Activated naive CD4-positive, alpha-beta T cell treated with anti-CD3 and anti-CD28 coated beads, Interleukin-2, amount 50 U/mL, for 16 hours (primary cell): ENCODE data around the gene GDF11.
"Not testable (repeated sequence)": the region's sequence is repeated elsewhere in the genome, so short reads cannot be mapped to it uniquely, and the experiment has no call there.

Source experiments
- DNase-seq: peaks from one replicate; pipeline ENCODE4 v3.0.0-alpha.2; 2020

Gene GDF11

GRCh38 chr12:55743406-55744339 lies 751 bp downstream of the GDF11 start:
- DNase-seq = peak; percentile 46

GRCh38 chr12:55744340-55745030 lies 1.6 kb downstream of the GDF11 start:
- DNase-seq = no peak

- DNase-seq = no peak
These were observed 2.6 kb downstream of the GDF11 start for GRCh38 chr12:55745361-55746173.

GRCh38 chr12:55746174-55746912 lies 3.4 kb downstream of the GDF11 start:
- DNase-seq = no peak

- no peak for DNase-seq
These were observed 4.0 kb downstream of the GDF11 start for GRCh38 chr12:55746913-55747231.

GRCh38 chr12:55748230-55748993 lies 5.5 kb downstream of the GDF11 start:
- no peak for DNase-seq

- DNase-seq = no peak
These were observed 12.3 kb downstream of the GDF11 start for GRCh38 chr12:55755246-55755645.

- DNase-seq = no peak
These were observed 14.8 kb downstream of the GDF11 start for GRCh38 chr12:55757701-55758100.

- not testable (repeated sequence) for DNase-seq
These were observed 15.7 kb downstream of the GDF11 start for GRCh38 chr12:55758575-55758974.

- peak; percentile 34 for DNase-seq
These were observed 17.7 kb downstream of the GDF11 start for GRCh38 chr12:55760663-55761062.

- no peak for DNase-seq
These were observed 19.7 kb downstream of the GDF11 start for GRCh38 chr12:55762646-55763045.

GRCh38 chr12:55765736-55766290 lies 22.9 kb downstream of the GDF11 start:
- no peak for DNase-seq

- no peak for DNase-seq
These were observed 24.2 kb downstream of the GDF11 start for GRCh38 chr12:55767156-55767555.

GRCh38 chr12:55771736-55772135 lies 28.8 kb downstream of the GDF11 start:
- DNase-seq = no peak

GRCh38 chr12:55777856-55778255 lies 34.9 kb downstream of the GDF11 start:
- DNase-seq = no peak

GRCh38 chr12:55780685-55781084 lies 37.8 kb downstream of the GDF11 start:
- no peak for DNase-seq

GRCh38 chr12:55788546-55788945 lies 45.6 kb downstream of the GDF11 start:
- DNase-seq = no peak

GRCh38 chr12:55789171-55789570 lies 46.2 kb downstream of the GDF11 start:
- DNase-seq = no peak

- no peak for DNase-seq
These were observed 47.0 kb downstream of the GDF11 start for GRCh38 chr12:55789893-55790292.

GRCh38 chr12:55795950-55796349 lies 53.0 kb downstream of the GDF11 start:
- no peak for DNase-seq

- DNase-seq = no peak
These were observed 54.1 kb downstream of the GDF11 start for GRCh38 chr12:55797068-55797467.

GRCh38 chr12:55797550-55797949 lies 54.6 kb downstream of the GDF11 start:
- DNase-seq = no peak
